Esophagus squamous epithelium (tissue), 5 donors: ENCODE data around the gene NR2F1-AS1. TPM values are rescaled to one million over a fixed set of nuclear protein-coding genes. Genes with fewer than 3 reads are reported as not detected.

ENCODE experiments used
- DNase-seq: peaks from one replicate; lab custom pipeline; 2025; lab: John Stamatoyannopoulos, UW
- H3K27ac ChIP-seq, 4 donors: fragments of 200-600 bp; sonication (generic); one replicate each; pipeline ENCODE4 v1.5.1; 2016 to 2019; ENCODE audit warnings: mild to moderate bottlenecking in 1 of 4
- H3K27me3 ChIP-seq, 4 donors: fragments of 200-600 bp; sonication (generic); 1 replicate in 3 of 4; 2 replicates in 1 of 4; pipeline versions ENCODE4 v1.5.1 to v1.6.0; 2017 to 2021; ENCODE audit warnings: antibody characterized with exemption in 1 of 4
- H3K36me3 ChIP-seq, 3 donors: fragments of 200-600 bp; sonication (generic); one replicate each; pipeline ENCODE4 v1.5.1; 2016 to 2019
- H3K4me1 ChIP-seq, 3 donors: fragments of 200-600 bp; sonication (generic); one replicate each; pipeline ENCODE4 v1.5.1; 2017 to 2019
- H3K4me3 ChIP-seq, 4 donors: fragments of 200-600 bp; sonication (generic); 1 replicate in 3 of 4; 2 replicates in 1 of 4; pipeline ENCODE4 v1.5.1; 2016 to 2019; ENCODE audit warnings: mild to moderate bottlenecking in 2 of 4, moderate library complexity in 1 of 4
- H3K9me3 ChIP-seq, 3 donors: fragments of 200-600 bp; sonication (generic); one replicate each; pipeline ENCODE4 v1.5.1; 2016 to 2019
- POLR2A ChIP-seq, 4 donors: fragments of 450-650 bp; IDR thresholded peaks; one replicate each; pipeline ENCODE4 v1.6.1; 2017; ENCODE audit warnings: antibody characterized with exemption in 4 of 4, mild to moderate bottlenecking in 4 of 4, moderate library complexity in 3 of 4
- WGBS, 2 donors: methylation state at CpG; one replicate each; pipeline ENCODE4 v1.1.5; 2018; 5-methylcytosine and 5-hydroxymethylcytosine counted together
- intact Hi-C: fragments of 100-400 bp; cut with DNase I; formaldehyde crosslinking; loops from one replicate; pipeline ENCODE4 v1.15.0; 2022
- total RNA-seq, 4 donors: library from RNA; depleted of rRNA; stranded (reverse); fragments of >200 nt; gene quantifications; one replicate each; pipeline ENCODE4 v1.1.0, GENCODE V29; 2016
- TF ChIP-seq, protein P1 (sequence below), 6 experiments: fragments of 450-650 bp in 4 of 6; fragments of 200-600 bp in 2 of 6; sonication (generic) in 2 of 6; IDR thresholded peaks; one replicate each; pipeline ENCODE4 v1.5.1; 2016 to 2019; ENCODE audit warnings: antibody characterized with exemption in 6 of 6, mild to moderate bottlenecking in 4 of 6, moderate library complexity in 4 of 6
- donor health status: DM: yes; HTN: yes; CAD: no.

NR2F1-AS1 gene
- total RNA-seq, 4 donors from 2014 or later = 0.49 to 11.3 (median 1.5) TPM

DNA sequence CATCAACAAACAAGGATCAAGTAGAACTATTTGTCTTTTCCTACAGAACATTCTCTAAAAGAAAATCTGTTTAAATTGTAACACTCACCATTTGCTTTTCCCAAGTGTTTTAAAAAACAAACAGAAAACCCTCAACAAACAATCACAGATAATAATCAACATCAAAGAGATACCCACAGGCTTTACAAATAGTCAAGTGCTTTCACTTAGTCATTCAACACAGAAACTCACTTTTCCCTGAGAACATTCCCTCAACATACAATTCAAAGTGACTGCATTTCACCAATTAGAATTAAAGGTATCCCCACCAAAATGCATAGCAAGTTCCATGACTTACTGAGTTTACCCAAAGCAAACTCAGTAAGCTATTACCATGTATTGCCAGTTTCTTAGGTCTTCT is 144.9 kb downstream of the NR2F1-AS1 start:
- no peak for DNase-seq
- intact Hi-C loops = no loop called here

DNA sequence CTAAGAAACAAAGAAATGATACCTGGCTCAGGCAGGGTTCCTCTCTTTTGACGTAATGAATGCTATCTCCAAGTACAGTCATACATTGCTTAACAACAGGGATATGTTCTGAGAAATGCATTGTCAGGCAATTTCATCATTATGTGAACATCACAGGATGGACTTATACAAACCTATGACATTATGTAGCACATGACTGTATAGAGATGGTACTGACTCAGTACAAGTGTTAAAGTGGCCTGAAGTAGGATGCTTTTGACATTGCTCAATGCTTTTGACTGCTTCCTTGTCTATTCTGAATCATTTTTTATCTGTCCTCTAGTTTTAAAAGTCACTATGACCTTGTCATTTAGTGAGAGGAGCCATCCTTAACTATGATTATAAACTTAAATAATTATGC is 147.6 kb downstream of the NR2F1-AS1 start:
- 60 to 79% methylated on average over 1 of the region's 1 CpG for WGBS, 2 donors

More for the DNA sequence above, 144.9 kb downstream of the NR2F1-AS1 start:
- Histone ChIP-seq H3K4me3 (no peak overlapping the region), H3K9me3 (no peaks in the 10 kb centered on the region), H3K4me1 (no peaks in the 10 kb centered on the region), H3K27ac (no peak overlapping the region), H3K36me3 (no peaks in the 10 kb centered on the region), H3K27me3 (no peaks in the 10 kb centered on the region)
- TF ChIP-seq, protein P1, sequence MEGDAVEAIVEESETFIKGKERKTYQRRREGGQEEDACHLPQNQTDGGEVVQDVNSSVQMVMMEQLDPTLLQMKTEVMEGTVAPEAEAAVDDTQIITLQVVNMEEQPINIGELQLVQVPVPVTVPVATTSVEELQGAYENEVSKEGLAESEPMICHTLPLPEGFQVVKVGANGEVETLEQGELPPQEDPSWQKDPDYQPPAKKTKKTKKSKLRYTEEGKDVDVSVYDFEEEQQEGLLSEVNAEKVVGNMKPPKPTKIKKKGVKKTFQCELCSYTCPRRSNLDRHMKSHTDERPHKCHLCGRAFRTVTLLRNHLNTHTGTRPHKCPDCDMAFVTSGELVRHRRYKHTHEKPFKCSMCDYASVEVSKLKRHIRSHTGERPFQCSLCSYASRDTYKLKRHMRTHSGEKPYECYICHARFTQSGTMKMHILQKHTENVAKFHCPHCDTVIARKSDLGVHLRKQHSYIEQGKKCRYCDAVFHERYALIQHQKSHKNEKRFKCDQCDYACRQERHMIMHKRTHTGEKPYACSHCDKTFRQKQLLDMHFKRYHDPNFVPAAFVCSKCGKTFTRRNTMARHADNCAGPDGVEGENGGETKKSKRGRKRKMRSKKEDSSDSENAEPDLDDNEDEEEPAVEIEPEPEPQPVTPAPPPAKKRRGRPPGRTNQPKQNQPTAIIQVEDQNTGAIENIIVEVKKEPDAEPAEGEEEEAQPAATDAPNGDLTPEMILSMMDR (IDR thresholded peaks at IDR 0.05) = no peak
- TF ChIP-seq POLR2A (IDR thresholded peaks at IDR 0.05) = no peak

DNA sequence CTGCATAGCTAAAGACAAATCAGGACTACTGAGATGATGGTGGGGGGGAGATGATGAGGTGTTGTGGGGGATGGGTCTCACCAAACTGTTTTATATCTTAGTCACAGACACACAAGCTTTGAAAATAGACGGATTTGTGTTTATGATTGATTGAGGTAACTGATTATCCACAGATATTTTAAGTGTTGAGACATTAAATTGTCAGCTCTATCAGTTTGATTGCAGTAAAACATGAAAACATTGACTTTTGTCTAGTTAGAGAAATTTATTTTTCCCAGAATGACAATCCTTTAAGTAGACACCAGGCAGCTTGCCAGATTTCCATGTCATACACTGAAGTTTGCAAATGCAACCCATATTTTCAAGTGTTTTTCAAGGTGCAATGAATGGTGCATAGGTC is 149.8 kb downstream of the NR2F1-AS1 start:
- Histone ChIP-seq H3K4me3 (no peak overlapping the region), H3K27ac (no peak overlapping the region), H3K9me3 (no peaks in the 10 kb centered on the region), H3K27me3 (no peaks in the 10 kb centered on the region), H3K4me1 (peaks cover 0 to 3% (median 0%) of the 10 kb centered on the region in 3 donors), H3K36me3 (no peaks in the 10 kb centered on the region)
- WGBS, 2 donors = 45 to 46% methylated on average over 1 of the region's 1 CpG
- no peak for TF ChIP-seq POLR2A (IDR thresholded peaks at IDR 0.05)
- TF ChIP-seq, protein P1 (IDR thresholded peaks at IDR 0.05) = no peak
- intact Hi-C loops = no loop called here
- DNase-seq = no peak

More for the DNA sequence above, 147.6 kb downstream of the NR2F1-AS1 start:
- Histone ChIP-seq H3K9me3 (no peaks in the 10 kb centered on the region), H3K27me3 (no peaks in the 10 kb centered on the region), H3K4me1 (no peaks in the 10 kb centered on the region), H3K27ac (no peak overlapping the region), H3K36me3 (no peaks in the 10 kb centered on the region), H3K4me3 (no peak overlapping the region)
- DNase-seq = no peak
- TF ChIP-seq, protein P1 (IDR thresholded peaks at IDR 0.05) = no peak
- no peak for TF ChIP-seq POLR2A (IDR thresholded peaks at IDR 0.05)
- intact Hi-C loops = no loop called here

- Histone ChIP-seq H3K36me3 (no peaks in the 10 kb centered on the region), H3K27ac (no peak overlapping the region), H3K4me1 (peaks cover 0 to 3% (median 0%) of the 10 kb centered on the region in 3 donors), H3K27me3 (no peaks in the 10 kb centered on the region), H3K4me3 (no peak overlapping the region), H3K9me3 (no peaks in the 10 kb centered on the region)
- intact Hi-C loops = no loop called here
- no peak for DNase-seq
- no peak for TF ChIP-seq POLR2A (IDR thresholded peaks at IDR 0.05)
- TF ChIP-seq, protein P1 (IDR thresholded peaks at IDR 0.05) = no peak
- WGBS, 2 donors = 72 to 77% methylated on average over 2 of the region's 2 CpGs
Measured at GRCh38 chr5:93430673-93431199, 150.3 kb downstream of the NR2F1-AS1 start.

- H3K27me3 ChIP-seq = no peaks in the 10 kb centered on the region
- no peak for DNase-seq
- 66 to 68% methylated on average over 8 of the region's 8 CpGs for WGBS, 2 donors
- H3K36me3 ChIP-seq = no peaks in the 10 kb centered on the region
- H3K4me3 ChIP-seq = no peak overlapping the region
- no peak overlapping the region for H3K27ac ChIP-seq
- H3K4me1 ChIP-seq = peaks cover 0 to 3% (median 0%) of the 10 kb centered on the region in 3 donors
- intact Hi-C loops = no loop called here
- TF ChIP-seq, protein P1 (IDR thresholded peaks at IDR 0.05) = no peak
- TF ChIP-seq POLR2A (IDR thresholded peaks at IDR 0.05) = no peak
- no peaks in the 10 kb centered on the region for H3K9me3 ChIP-seq
Measured at GRCh38 chr5:93430118-93430517, 150.9 kb downstream of the NR2F1-AS1 start.
